HepG2 (cell line): Measurements from ENCODE around the gene RAB34. TPM values are rescaled to one million over a fixed set of nuclear protein-coding genes. Genes with fewer than 3 reads are reported as not detected.

ENCODE experiments used
- ARNT2 ChIP-seq: sonication (generic); formaldehyde crosslinking; IDR thresholded peaks from 2 replicates; pipeline ENCODE4 v1.8.0; 2022; ENCODE audit warnings: mild to moderate bottlenecking, low read depth, missing genetic modification reagents, moderate library complexity
- CBX2 ChIP-seq, 2 experiments: fragments of 200-600 bp in 1 of 2; sonication (generic); formaldehyde crosslinking in 1 of 2; IDR thresholded peaks; 2 replicates each; pipeline versions ENCODE4 v1.7.0 to v1.8.1; 2018 to 2022; ENCODE audit warnings: low read depth in 2 of 2, low read length in 1 of 2, mild to moderate bottlenecking in 1 of 2, missing genetic modification reagents in 1 of 2
- CENPX ChIP-seq: sonication (generic); formaldehyde crosslinking; IDR thresholded peaks from 2 replicates; pipeline ENCODE4 v1.9.0; 2021; ENCODE audit warnings: mild to moderate bottlenecking, missing genetic modification reagents, moderate library complexity
- E2F5 ChIP-seq: sonication (generic); formaldehyde crosslinking; conservative IDR thresholded peaks from 2 replicates; pipeline ENCODE4 v1.4.0; 2020; ENCODE audit warnings: missing genetic modification reagents
- FOXO1 ChIP-seq: sonication (generic); formaldehyde crosslinking; IDR thresholded peaks from 2 replicates; pipeline ENCODE4 v1.4.0; 2020; ENCODE audit warnings: missing genetic modification reagents
- GPN1 ChIP-seq: sonication (generic); formaldehyde crosslinking; IDR thresholded peaks from 2 replicates; pipeline ENCODE4 v1.5.1; 2020; ENCODE audit warnings: missing genetic modification reagents, borderline replicate concordance
- MEIS2 ChIP-seq: sonication (generic); formaldehyde crosslinking; IDR thresholded peaks from 2 replicates; pipeline ENCODE4 v1.9.0; 2021; ENCODE audit warnings: mild to moderate bottlenecking, missing genetic modification reagents
- MLXIP ChIP-seq: sonication (generic); formaldehyde crosslinking; IDR thresholded peaks from 2 replicates; pipeline ENCODE4 v1.9.0; 2021; ENCODE audit warnings: missing genetic modification reagents, borderline replicate concordance
- NR3C1 ChIP-seq: sonication (generic); formaldehyde crosslinking; IDR thresholded peaks from 2 replicates; pipeline ENCODE4 v1.4.0; 2020; ENCODE audit warnings: missing genetic modification reagents
- REXO4 ChIP-seq: sonication (generic); formaldehyde crosslinking; IDR thresholded peaks from 2 replicates; pipeline ENCODE4 v1.8.0; 2022; ENCODE audit warnings: missing genetic modification reagents, mild to moderate bottlenecking, borderline replicate concordance
- RORA ChIP-seq: sonication (generic); formaldehyde crosslinking; IDR thresholded peaks from 2 replicates; pipeline ENCODE4 v1.5.0; 2020; ENCODE audit warnings: mild to moderate bottlenecking, missing genetic modification reagents, moderate library complexity
- SETDB1 ChIP-seq: sonication (generic); formaldehyde crosslinking; IDR thresholded peaks from 2 replicates; pipeline ENCODE4 v1.5.1; 2020; ENCODE audit warnings: missing genetic modification reagents, mild to moderate bottlenecking, borderline replicate concordance
- SMARCC2 ChIP-seq: fragments of 450-650 bp; IDR thresholded peaks from 2 replicates; pipeline ENCODE4 v1.6.1; 2017; ENCODE audit warnings: antibody characterized with exemption, mild to moderate bottlenecking
- TFAP4 ChIP-seq: sonication (generic); IDR thresholded peaks from 2 replicates; pipeline ENCODE4 v1.6.1; 2016; ENCODE audit warnings: low read depth, borderline replicate concordance
- TFE3 ChIP-seq: IDR thresholded peaks from 2 replicates; pipeline ENCODE4 v1.6.1; 2016
- ZFP62 ChIP-seq: sonication (generic); formaldehyde crosslinking; IDR thresholded peaks from 2 replicates; pipeline ENCODE4 v1.4.0; 2020; ENCODE audit warnings: missing genetic modification reagents
- ZNF253 ChIP-seq: sonication (generic); formaldehyde crosslinking; IDR thresholded peaks from 2 replicates; pipeline ENCODE4 v1.8.0; 2022; ENCODE audit warnings: mild to moderate bottlenecking, missing genetic modification reagents, borderline replicate concordance
- ZNF550 ChIP-seq: sonication (generic); formaldehyde crosslinking; IDR thresholded peaks from 2 replicates; pipeline ENCODE4 v1.4.0; 2020; ENCODE audit warnings: mild to moderate bottlenecking, missing genetic modification reagents, borderline replicate concordance
- ZNF577 ChIP-seq: sonication (generic); formaldehyde crosslinking; IDR thresholded peaks from 2 replicates; pipeline ENCODE4 v1.4.0; 2020; ENCODE audit warnings: mild to moderate bottlenecking, low read depth, missing genetic modification reagents, borderline replicate concordance
- polyA plus RNA-seq, 8 experiments: library from polyadenylated mRNA; depleted of rRNA in 3 of 8; stranded (reverse) in 7 of 8; unstranded in 1 of 8; fragments of >200 nt; fragmentation: Illumina TruSeq in 4 of 8; extraction: Trizol in 4 of 8; gene quantifications; 2 replicates each; pipeline versions ENCODE4 v1.2.1 to v1.2.3, GENCODE V29; 2011 to 2016; ENCODE audit warnings: low read depth in 4 of 8, missing spikeins in 1 of 8, mixed read lengths in 1 of 8; ENCODE audit not compliant: insufficient read depth in 1 of 8
- total RNA-seq, 5 experiments: library from RNA; depleted of rRNA; stranded (reverse); fragments of >200 nt; fragmentation: Illumina TruSeq; extraction: Trizol; gene quantifications; 2 replicates each; pipeline ENCODE4 v1.2.3, GENCODE V29; 2016; ENCODE audit warnings: low read depth in 1 of 5

RAB34 gene
- total and polyA plus RNA-seq, 2 of the 13 experiments (the other 11 are each of a cell fraction or from before 2014, with no cell fraction given), result 0.49 TPM; not detected in 1

GRCh38 chr17:28750178-28751047 lies 32.7 kb upstream of the RAB34 start (continued):
- no peak for TF ChIP-seq MLXIP (CRISPR knock-in tag)
- peak; percentile 52; the same call in 1 of the 2 replicates for TF ChIP-seq MEIS2 (CRISPR knock-in tag)
- TF ChIP-seq REXO4, result no peak
- TF ChIP-seq CBX2 (IDR thresholded peaks at IDR 0.05; ENCODE audit: low read depth, low read length), result no peak
- no peak for TF ChIP-seq CBX2 (CRISPR knock-in tag; IDR thresholded peaks at IDR 0.05; ENCODE audit: low read depth)
- TF ChIP-seq ZFP62 (CRISPR knock-in tag), result no peak
- TF ChIP-seq ZNF253 (CRISPR knock-in tag), result no peak
- TF ChIP-seq CENPX (CRISPR knock-in tag), result no peak
- TF ChIP-seq ZNF550 (CRISPR knock-in tag), result no peak
- TF ChIP-seq TFAP4, result no peak
- TF ChIP-seq E2F5 (CRISPR knock-in tag), result no peak
- TF ChIP-seq FOXO1, result peak; percentile 59; the same call in 1 of the 2 replicates
- no peak for TF ChIP-seq ZNF577 (CRISPR knock-in tag)
- no peak for TF ChIP-seq NR3C1 (CRISPR knock-in tag)
- no peak for TF ChIP-seq ARNT2 (CRISPR knock-in tag)
- no peak for TF ChIP-seq RORA
- TF ChIP-seq SMARCC2, result no peak
- no peak for TF ChIP-seq GPN1
- 0 out of 2 replicates have a peak, but pooled peaks have one; percentile 48 for TF ChIP-seq TFE3
- no peak for TF ChIP-seq SETDB1 (CRISPR knock-in tag)
